GM15510 (cell line): ENCODE data around the gene MST1R.

Experiments used
- POLR2A ChIP-seq: IDR thresholded peaks from 3 replicates; pipeline ENCODE4 v1.6.1; 2011; ENCODE audit warnings: borderline replicate concordance; ENCODE audit not compliant: insufficient read length; ENCODE audit errors: extremely low read depth

Gene MST1R

GRCh38 chr3:49924683-49925082 is 21.0 kb upstream of the MST1R start:
- TF ChIP-seq POLR2A, result no peak

GRCh38 chr3:49916686-49917085 is 13.0 kb upstream of the MST1R start:
- no peak for TF ChIP-seq POLR2A

GRCh38 chr3:49914906-49915305 is 11.2 kb upstream of the MST1R start:
- no peak for TF ChIP-seq POLR2A

GRCh38 chr3:49912881-49913281 is 9.2 kb upstream of the MST1R start:
- no peak for TF ChIP-seq POLR2A

GRCh38 chr3:49911611-49912010 is 7.9 kb upstream of the MST1R start:
- no peak for TF ChIP-seq POLR2A

- TF ChIP-seq POLR2A, result no peak
These were observed 7.4 kb upstream of the MST1R start for GRCh38 chr3:49911124-49911420.

GRCh38 chr3:49910409-49911123 is 6.9 kb upstream of the MST1R start:
- no peak for TF ChIP-seq POLR2A

- TF ChIP-seq POLR2A, result no peak
These were observed 4.9 kb upstream of the MST1R start for GRCh38 chr3:49908373-49909199.

- no peak for TF ChIP-seq POLR2A
These were observed 2.5 kb upstream of the MST1R start for GRCh38 chr3:49906073-49906743.

- TF ChIP-seq POLR2A, result no peak
These were observed 945 bp downstream of the MST1R start for GRCh38 chr3:49902511-49903345.

- TF ChIP-seq POLR2A, result no peak
These were observed 2.0 kb downstream of the MST1R start for GRCh38 chr3:49901366-49902339.

- no peak for TF ChIP-seq POLR2A
These were observed 3.1 kb downstream of the MST1R start for GRCh38 chr3:49900491-49901153.

- no peak for TF ChIP-seq POLR2A
These were observed 3.9 kb downstream of the MST1R start for GRCh38 chr3:49899815-49900214.
